ENCODE data around the gene PITX1. TPM values are rescaled to one million over a fixed set of nuclear protein-coding genes. Genes with fewer than 3 reads are reported as not detected.

The PITX1 gene
- total RNA-seq, 1 experiment from 2014 or later = not detected

- no peak for DNase-seq
- Histone ChIP-seq H3K27me3 (ENCODE audit: control insufficient read depth, insufficient read depth, low read length) (peaks cover 25% of the 10 kb centered on the region; the same call in 1 of the 2 replicates), H3K4me3 (ENCODE audit: insufficient read depth, low read depth, low read length) (no peak overlapping the region), H3K36me3 (replicated peaks; ENCODE audit: control insufficient read depth, insufficient read depth, low read length) (no peaks in the 10 kb centered on the region)
Observed at GRCh38 chr5:135054546-135054945, 20.5 kb upstream of the PITX1 start.

- H3K4me3 ChIP-seq (ENCODE audit: insufficient read depth, low read depth, low read length) = no peak overlapping the region
- H3K36me3 ChIP-seq (replicated peaks; ENCODE audit: control insufficient read depth, insufficient read depth, low read length) = no peaks in the 10 kb centered on the region
- peaks cover 30% of the 10 kb centered on the region; the same call in 1 of the 2 replicates for H3K27me3 ChIP-seq (ENCODE audit: control insufficient read depth, insufficient read depth, low read length)
- no peak for DNase-seq
Observed at GRCh38 chr5:135053989-135054388, 20.0 kb upstream of the PITX1 start.

GRCh38 chr5:135053278-135053677 lies 19.2 kb upstream of the PITX1 start:
- Histone ChIP-seq H3K4me3 (ENCODE audit: insufficient read depth, low read depth, low read length) (no peak overlapping the region), H3K36me3 (replicated peaks; ENCODE audit: control insufficient read depth, insufficient read depth, low read length) (no peaks in the 10 kb centered on the region), H3K27me3 (ENCODE audit: control insufficient read depth, insufficient read depth, low read length) (peaks cover 34% of the 10 kb centered on the region; the same call in 1 of the 2 replicates)
- no peak for DNase-seq

GRCh38 chr5:135052511-135053145 lies 18.6 kb upstream of the PITX1 start:
- Histone ChIP-seq H3K27me3 (ENCODE audit: control insufficient read depth, insufficient read depth, low read length) (peaks cover 38% of the 10 kb centered on the region; the same call in 1 of the 2 replicates), H3K36me3 (replicated peaks; ENCODE audit: control insufficient read depth, insufficient read depth, low read length) (no peaks in the 10 kb centered on the region), H3K4me3 (ENCODE audit: insufficient read depth, low read depth, low read length) (no peak overlapping the region)
- DNase-seq = no peak

- H3K4me3 ChIP-seq (ENCODE audit: insufficient read depth, low read depth, low read length) = no peak overlapping the region
- no peak for DNase-seq
- H3K36me3 ChIP-seq (replicated peaks; ENCODE audit: control insufficient read depth, insufficient read depth, low read length) = no peaks in the 10 kb centered on the region
- H3K27me3 ChIP-seq (ENCODE audit: control insufficient read depth, insufficient read depth, low read length) = peaks cover 44% of the 10 kb centered on the region; the same call in 1 of the 2 replicates
Observed at GRCh38 chr5:135051872-135052271, 17.8 kb upstream of the PITX1 start.

GRCh38 chr5:135051399-135051798 lies 17.4 kb upstream of the PITX1 start:
- no peak overlapping the region for H3K4me3 ChIP-seq (ENCODE audit: insufficient read depth, low read depth, low read length)
- no peaks in the 10 kb centered on the region for H3K36me3 ChIP-seq (replicated peaks; ENCODE audit: control insufficient read depth, insufficient read depth, low read length)
- peaks cover 46% of the 10 kb centered on the region; the same call in 1 of the 2 replicates for H3K27me3 ChIP-seq (ENCODE audit: control insufficient read depth, insufficient read depth, low read length)
- DNase-seq = no peak

- no peaks in the 10 kb centered on the region for H3K36me3 ChIP-seq (replicated peaks; ENCODE audit: control insufficient read depth, insufficient read depth, low read length)
- H3K27me3 ChIP-seq (ENCODE audit: control insufficient read depth, insufficient read depth, low read length) = peaks cover 55% of the 10 kb centered on the region; the same call in 1 of the 2 replicates
- H3K4me3 ChIP-seq (ENCODE audit: insufficient read depth, low read depth, low read length) = peak overlapping the region; percentile 23; the same call in 1 of the 2 replicates
- peak; percentile 85 for DNase-seq
Observed at GRCh38 chr5:135050244-135050767, 16.3 kb upstream of the PITX1 start.

DNA sequence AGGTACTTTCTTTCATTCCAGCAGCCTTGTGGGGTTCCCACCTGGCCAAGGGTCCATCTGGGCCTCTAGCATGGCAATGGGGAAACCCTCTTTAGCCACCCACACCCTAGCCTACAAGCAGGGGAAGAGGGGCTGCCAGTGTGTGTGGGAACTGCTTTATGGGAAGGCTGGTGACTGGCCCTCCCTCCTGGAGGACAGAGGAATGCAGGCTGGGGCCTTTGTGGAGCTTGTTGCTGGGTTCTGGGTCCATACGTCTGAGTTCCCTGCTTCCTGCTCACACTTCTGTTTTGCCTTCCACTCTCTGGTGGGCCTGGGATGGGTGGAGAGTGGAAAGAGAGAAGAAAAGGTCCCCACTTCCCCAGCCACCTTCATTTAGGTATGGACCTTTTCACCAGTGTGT lies 14.9 kb upstream of the PITX1 start:
- H3K4me3 ChIP-seq (ENCODE audit: insufficient read depth, low read depth, low read length) = no peak overlapping the region
- no peaks in the 10 kb centered on the region for H3K36me3 ChIP-seq (replicated peaks; ENCODE audit: control insufficient read depth, insufficient read depth, low read length)
- peaks cover 67% of the 10 kb centered on the region for H3K27me3 ChIP-seq (ENCODE audit: control insufficient read depth, insufficient read depth, low read length)
- peak; percentile 62 for DNase-seq

DNA sequence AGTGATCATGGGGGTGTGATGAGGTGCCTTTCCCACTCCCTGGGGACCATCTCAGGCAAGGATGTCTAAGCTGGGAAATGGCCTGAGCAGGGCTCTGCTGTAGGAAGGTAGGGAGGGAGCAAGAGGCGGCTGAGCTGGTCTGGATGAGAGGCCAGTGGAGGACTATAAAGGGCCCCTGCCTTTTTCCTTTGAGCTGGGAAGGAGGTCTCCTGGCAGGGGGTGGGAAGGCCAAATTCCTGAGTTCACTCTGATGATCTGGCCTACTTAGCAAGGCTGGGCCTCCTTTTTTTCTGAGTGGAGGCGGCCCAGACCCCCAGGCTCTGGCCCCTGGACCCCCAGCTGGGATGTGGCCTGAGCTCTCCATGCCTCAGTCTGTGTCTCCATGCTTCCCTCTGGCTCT lies 14.3 kb upstream of the PITX1 start:
- peaks cover 73% of the 10 kb centered on the region for H3K27me3 ChIP-seq (ENCODE audit: control insufficient read depth, insufficient read depth, low read length)
- no peaks in the 10 kb centered on the region for H3K36me3 ChIP-seq (replicated peaks; ENCODE audit: control insufficient read depth, insufficient read depth, low read length)
- no peak overlapping the region for H3K4me3 ChIP-seq (ENCODE audit: insufficient read depth, low read depth, low read length)
- peak; percentile 80 for DNase-seq

GRCh38 chr5:135047347-135047695 lies 13.3 kb upstream of the PITX1 start:
- Histone ChIP-seq H3K27me3 (ENCODE audit: control insufficient read depth, insufficient read depth, low read length) (peaks cover 83% of the 10 kb centered on the region), H3K4me3 (ENCODE audit: insufficient read depth, low read depth, low read length) (no peak overlapping the region), H3K36me3 (replicated peaks; ENCODE audit: control insufficient read depth, insufficient read depth, low read length) (no peaks in the 10 kb centered on the region)
- DNase-seq = peak; percentile 26

DNA sequence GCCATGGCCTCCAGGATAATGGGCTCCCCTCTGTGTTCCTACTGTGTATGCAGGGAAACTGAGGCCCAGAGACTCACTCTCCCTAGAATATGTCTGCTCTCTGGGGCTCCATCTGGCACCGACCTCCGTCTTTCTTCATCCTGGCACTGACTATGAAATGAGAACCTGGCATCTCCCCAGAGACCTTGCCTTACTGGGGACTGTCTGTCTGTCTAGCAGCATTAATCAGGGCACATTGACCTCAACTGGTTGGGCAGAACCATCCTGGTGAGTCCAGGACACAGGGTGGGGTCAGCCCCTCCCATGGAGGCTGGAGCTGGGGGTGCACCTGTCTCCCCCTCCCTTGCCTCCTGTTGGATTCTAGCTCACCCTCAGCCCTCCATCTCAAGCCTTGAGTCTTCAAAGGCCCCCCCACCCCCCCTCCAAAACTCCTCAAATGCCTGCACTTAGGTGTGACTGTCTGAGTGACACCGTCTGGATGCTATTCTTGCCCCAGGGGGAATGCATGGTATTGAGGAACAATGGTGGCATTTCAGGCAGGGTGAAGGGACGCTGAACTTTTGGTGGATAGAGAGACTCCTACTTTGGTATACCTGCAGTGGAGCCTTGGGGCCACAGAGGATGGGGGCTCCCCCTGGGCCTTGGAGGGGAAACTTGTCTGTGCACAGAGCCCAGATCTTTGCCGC lies 12.8 kb upstream of the PITX1 start:
- Histone ChIP-seq H3K4me3 (ENCODE audit: insufficient read depth, low read depth, low read length) (no peak overlapping the region), H3K27me3 (ENCODE audit: control insufficient read depth, insufficient read depth, low read length) (peaks cover 86% of the 10 kb centered on the region)

DNA sequence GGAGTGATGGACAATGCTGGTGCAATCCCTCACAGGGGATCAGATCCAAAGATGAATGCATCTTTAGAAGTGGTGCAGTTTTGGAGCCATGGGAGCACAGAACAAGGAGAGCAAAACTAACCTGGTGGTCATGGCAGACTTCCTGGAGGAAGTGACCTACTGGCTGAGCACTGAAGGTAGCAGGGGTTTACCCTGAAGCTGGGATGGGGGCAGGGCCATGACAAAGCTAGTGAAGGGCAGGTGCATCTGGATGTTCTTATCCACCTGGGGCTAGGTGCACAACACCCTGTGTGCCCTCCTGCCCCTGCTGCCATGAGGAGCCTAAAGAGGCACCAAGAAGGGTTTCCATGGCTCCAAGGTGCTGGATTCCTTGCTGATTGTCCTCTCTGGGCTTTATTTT lies 11.5 kb upstream of the PITX1 start:
- H3K27me3 ChIP-seq (ENCODE audit: control insufficient read depth, insufficient read depth, low read length) = peaks cover 86% of the 10 kb centered on the region
- H3K36me3 ChIP-seq (replicated peaks; ENCODE audit: control insufficient read depth, insufficient read depth, low read length) = no peaks in the 10 kb centered on the region
- H3K4me3 ChIP-seq (ENCODE audit: insufficient read depth, low read depth, low read length) = no peak overlapping the region
- peak; percentile 36 for DNase-seq

More for the DNA sequence above, 12.8 kb upstream of the PITX1 start:
- DNase-seq = no peak
- no peaks in the 10 kb centered on the region for H3K36me3 ChIP-seq (replicated peaks; ENCODE audit: control insufficient read depth, insufficient read depth, low read length)

DNA sequence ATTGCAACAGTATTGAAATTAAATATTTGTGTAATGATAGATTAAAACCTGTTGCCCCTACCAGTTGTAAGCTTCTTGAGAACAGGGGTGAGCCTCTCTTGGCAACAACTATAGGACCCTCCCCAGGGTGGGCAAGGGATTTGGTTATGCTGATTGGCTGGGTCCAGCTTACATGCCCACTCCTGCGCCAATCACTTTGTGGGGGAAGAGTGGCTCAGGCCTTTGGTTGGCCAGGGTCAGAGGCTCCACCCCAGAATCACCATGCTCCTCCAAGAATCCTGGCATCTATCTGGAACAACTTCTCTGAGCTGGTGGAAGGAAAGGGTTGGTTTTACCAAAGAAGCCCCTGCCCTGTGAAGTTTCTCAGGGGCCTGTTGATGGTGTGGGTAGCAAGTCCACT lies 8.6 kb upstream of the PITX1 start:
- DNase-seq = peak; percentile 77
- Histone ChIP-seq H3K36me3 (replicated peaks; ENCODE audit: control insufficient read depth, insufficient read depth, low read length) (no peaks in the 10 kb centered on the region), H3K4me3 (ENCODE audit: insufficient read depth, low read depth, low read length) (no peak overlapping the region), H3K27me3 (ENCODE audit: control insufficient read depth, insufficient read depth, low read length) (peaks cover 92% of the 10 kb centered on the region)

DNA sequence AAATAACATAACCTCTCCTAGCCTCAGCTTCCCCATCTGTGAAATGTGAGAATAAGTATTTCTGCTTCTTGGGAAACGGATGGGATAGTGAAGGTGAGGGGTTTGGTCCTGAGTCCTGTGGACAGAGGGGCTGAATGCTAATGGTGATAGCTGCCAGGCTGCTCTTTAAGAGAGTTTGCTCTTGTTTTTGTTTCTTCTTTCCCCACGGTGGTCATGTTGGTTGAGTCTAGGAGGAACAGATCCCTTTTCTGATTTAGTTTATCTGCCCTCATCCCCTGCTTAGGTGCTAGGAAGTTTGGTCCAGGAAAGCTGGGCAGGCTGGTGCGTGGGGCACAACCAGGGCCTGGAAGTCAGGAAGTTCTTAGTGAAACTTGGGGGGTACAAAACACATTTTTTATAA lies 7.7 kb upstream of the PITX1 start:
- Histone ChIP-seq H3K36me3 (replicated peaks; ENCODE audit: control insufficient read depth, insufficient read depth, low read length) (no peaks in the 10 kb centered on the region), H3K4me3 (ENCODE audit: insufficient read depth, low read depth, low read length) (no peak overlapping the region), H3K27me3 (ENCODE audit: control insufficient read depth, insufficient read depth, low read length) (peaks cover 95% of the 10 kb centered on the region)
- DNase-seq = no peak

GRCh38 chr5:135041145-135041587 lies 7.1 kb upstream of the PITX1 start:
- Histone ChIP-seq H3K27me3 (ENCODE audit: control insufficient read depth, insufficient read depth, low read length) (peaks cover 96% of the 10 kb centered on the region), H3K36me3 (replicated peaks; ENCODE audit: control insufficient read depth, insufficient read depth, low read length) (no peaks in the 10 kb centered on the region), H3K4me3 (ENCODE audit: insufficient read depth, low read depth, low read length) (no peak overlapping the region; the same call in 1 of the 2 replicates)
- DNase-seq = no peak

All from H7 (cell line).